Neural cell (in vitro differentiated cells): ENCODE measurements around the gene FH. TPM values are rescaled to one million over a fixed set of nuclear protein-coding genes. Genes with fewer than 3 reads are reported as not detected.

Source experiments
- H2AFZ ChIP-seq: fragments of 200-600, 300-800 bp; sonication (generic), shearing (Covaris generic); 2 replicates; pipeline ENCODE4 v1.6.0; 2014; ENCODE audit warnings: low read depth, mild to moderate bottlenecking, antibody characterized with exemption, low read length, moderate library complexity
- H3F3A ChIP-seq: fragments of 200-600 bp; shearing (Covaris generic); 2 replicates; pipeline ENCODE4 v1.6.1; 2016; ENCODE audit warnings: mild to moderate bottlenecking, moderate library complexity, mixed read lengths, antibody characterized with exemption, low read length; ENCODE audit not compliant: insufficient read depth, poor library complexity, severe bottlenecking
- H3K27ac ChIP-seq: fragments of 200-600, 300-800 bp; sonication (generic), shearing (Covaris generic); 2 replicates; pipeline ENCODE4 v1.5.1; 2014; ENCODE audit warnings: mild to moderate bottlenecking, low read length, moderate library complexity
- H3K27me3 ChIP-seq: fragments of 300-800, 200-600 bp; sonication (generic), shearing (Covaris generic); 2 replicates; pipeline ENCODE4 v1.6.0; 2014; ENCODE audit warnings: mild to moderate bottlenecking, low read depth, low read length, moderate library complexity; ENCODE audit not compliant: insufficient read depth
- H3K36me3 ChIP-seq: fragments of 300-800, 200-600 bp; sonication (generic), shearing (Covaris generic); 2 replicates; pipeline ENCODE4 v1.5.1; 2014; ENCODE audit warnings: mild to moderate bottlenecking, antibody characterized with exemption, low read length, moderate library complexity; ENCODE audit not compliant: insufficient read depth
- H3K4me2 ChIP-seq: fragments of 300-800, 200-600 bp; sonication (generic), shearing (Covaris generic); 2 replicates; pipeline ENCODE4 v1.6.0; 2014; ENCODE audit warnings: mild to moderate bottlenecking, low read length
- H3K4me3 ChIP-seq: fragments of 300-800, 200-600 bp; sonication (generic), shearing (Covaris generic); 2 replicates; pipeline ENCODE4 v1.5.1; 2014; ENCODE audit warnings: mild to moderate bottlenecking, low read length, moderate library complexity
- H3K79me2 ChIP-seq: fragments of 200-600 bp; shearing (Covaris generic); replicated peaks from 2 replicates; pipeline ENCODE4 v1.6.0; 2014; ENCODE audit warnings: mild to moderate bottlenecking, low read length, moderate library complexity; ENCODE audit not compliant: insufficient read depth
- H3K9ac ChIP-seq: fragments of 300-800, 200-600 bp; sonication (generic), shearing (Covaris generic); 2 replicates; pipeline ENCODE4 v1.6.1; 2016; ENCODE audit warnings: mild to moderate bottlenecking, low read length, mixed read lengths
- H3K9me2 ChIP-seq: fragments of 200-600 bp; shearing (Covaris generic); 2 replicates; pipeline ENCODE4 v1.6.1; 2016; ENCODE audit warnings: mild to moderate bottlenecking, low read length, mixed read lengths; ENCODE audit not compliant: insufficient read depth
- H3K9me3 ChIP-seq: fragments of 200-600, 300-800 bp; sonication (generic), shearing (Covaris generic); 2 replicates; pipeline ENCODE4 v1.6.1; 2016; ENCODE audit warnings: mild to moderate bottlenecking, mixed run types, low read length, moderate library complexity, mixed read lengths
- H4K20me1 ChIP-seq: fragments of 200-600 bp; shearing (Covaris generic); 2 replicates; pipeline ENCODE4 v1.6.1; 2016; ENCODE audit warnings: mild to moderate bottlenecking, mixed run types; ENCODE audit not compliant: insufficient read depth
- EP300 ChIP-seq: fragments of 450-650 bp; conservative IDR thresholded peaks from 2 replicates; pipeline ENCODE4 v1.6.1; 2014; ENCODE audit warnings: antibody characterized with exemption, mild to moderate bottlenecking, moderate library complexity; ENCODE audit not compliant: poor library complexity, severe bottlenecking
- EZH2 ChIP-seq: fragments of 200-600, 300-800 bp; shearing (Covaris generic), sonication (generic); IDR thresholded peaks from 2 replicates; pipeline ENCODE4 v1.6.1; 2014; ENCODE audit warnings: antibody characterized with exemption, low read length, borderline replicate concordance, mild to moderate bottlenecking; ENCODE audit not compliant: insufficient read depth, poor library complexity, severe bottlenecking
- MXI1 ChIP-seq: fragments of 450-650 bp; conservative IDR thresholded peaks from 2 replicates; pipeline ENCODE4 v1.6.1; 2014; ENCODE audit warnings: antibody characterized with exemption, mild to moderate bottlenecking; ENCODE audit not compliant: poor library complexity, severe bottlenecking
- POLR2AphosphoS5 ChIP-seq: IDR thresholded peaks from 2 replicates; pipeline ENCODE4 v1.6.1; 2012
- RAD21 ChIP-seq: fragments of 450-650 bp; conservative IDR thresholded peaks from 2 replicates; pipeline ENCODE4 v1.6.1; 2014; ENCODE audit warnings: antibody characterized with exemption, mild to moderate bottlenecking, moderate library complexity
- SMC3 ChIP-seq: fragments of 450-650 bp; conservative IDR thresholded peaks from 2 replicates; pipeline ENCODE4 v1.6.1; 2014; ENCODE audit warnings: antibody characterized with exemption, mild to moderate bottlenecking, moderate library complexity; ENCODE audit not compliant: poor library complexity
- TAF1 ChIP-seq: IDR thresholded peaks from 2 replicates; pipeline ENCODE4 v1.6.1; 2012; ENCODE audit warnings: low read depth
- polyA plus RNA-seq: library from polyadenylated mRNA; depleted of rRNA; stranded (reverse); fragments of >200 nt; gene quantifications from 2 replicates; pipeline ENCODE4 v1.2.3, GENCODE V29; 2014
- TF ChIP-seq, protein P1 (sequence below): fragments of 450-650 bp; IDR thresholded peaks from 2 replicates; pipeline ENCODE4 v1.5.1; 2014; ENCODE audit warnings: antibody characterized with exemption, mild to moderate bottlenecking, moderate library complexity; ENCODE audit not compliant: poor library complexity, severe bottlenecking
- TF ChIP-seq, protein P2 (sequence below): IDR thresholded peaks from 2 replicates; pipeline ENCODE4 v1.6.1; 2012; ENCODE audit warnings: borderline replicate concordance

FH gene
- polyA plus RNA-seq, 1 donor from 2014 or later: 114 TPM

DNA sequence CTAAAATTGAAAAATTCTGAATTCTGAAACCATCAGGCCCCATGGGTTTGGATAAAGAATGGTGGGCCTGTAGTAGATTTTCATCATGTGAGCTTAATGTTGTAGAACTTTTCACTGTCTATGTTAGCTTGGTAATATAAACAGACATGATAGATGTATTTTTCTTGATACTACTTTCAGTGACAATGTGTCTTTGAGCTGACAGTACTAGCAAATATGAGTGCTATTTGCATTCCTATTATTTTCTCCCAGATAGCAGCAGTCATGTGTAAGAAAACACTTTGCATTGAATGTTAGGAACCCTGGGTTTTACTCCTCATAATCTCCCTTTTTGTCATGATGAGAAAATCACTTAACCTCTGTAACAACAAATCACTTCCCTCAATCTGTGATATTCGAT lies 30.8 kb upstream of the FH start:
- TF ChIP-seq, protein P1, sequence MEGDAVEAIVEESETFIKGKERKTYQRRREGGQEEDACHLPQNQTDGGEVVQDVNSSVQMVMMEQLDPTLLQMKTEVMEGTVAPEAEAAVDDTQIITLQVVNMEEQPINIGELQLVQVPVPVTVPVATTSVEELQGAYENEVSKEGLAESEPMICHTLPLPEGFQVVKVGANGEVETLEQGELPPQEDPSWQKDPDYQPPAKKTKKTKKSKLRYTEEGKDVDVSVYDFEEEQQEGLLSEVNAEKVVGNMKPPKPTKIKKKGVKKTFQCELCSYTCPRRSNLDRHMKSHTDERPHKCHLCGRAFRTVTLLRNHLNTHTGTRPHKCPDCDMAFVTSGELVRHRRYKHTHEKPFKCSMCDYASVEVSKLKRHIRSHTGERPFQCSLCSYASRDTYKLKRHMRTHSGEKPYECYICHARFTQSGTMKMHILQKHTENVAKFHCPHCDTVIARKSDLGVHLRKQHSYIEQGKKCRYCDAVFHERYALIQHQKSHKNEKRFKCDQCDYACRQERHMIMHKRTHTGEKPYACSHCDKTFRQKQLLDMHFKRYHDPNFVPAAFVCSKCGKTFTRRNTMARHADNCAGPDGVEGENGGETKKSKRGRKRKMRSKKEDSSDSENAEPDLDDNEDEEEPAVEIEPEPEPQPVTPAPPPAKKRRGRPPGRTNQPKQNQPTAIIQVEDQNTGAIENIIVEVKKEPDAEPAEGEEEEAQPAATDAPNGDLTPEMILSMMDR: peak; percentile 13
- TF ChIP-seq POLR2AphosphoS5 (peak; percentile 97), SMC3 (no peak), EP300 (peak; percentile 98), EZH2 (no peak), RAD21 (no peak), MXI1 (no peak), TAF1 (no peak)
- TF ChIP-seq, protein P2, sequence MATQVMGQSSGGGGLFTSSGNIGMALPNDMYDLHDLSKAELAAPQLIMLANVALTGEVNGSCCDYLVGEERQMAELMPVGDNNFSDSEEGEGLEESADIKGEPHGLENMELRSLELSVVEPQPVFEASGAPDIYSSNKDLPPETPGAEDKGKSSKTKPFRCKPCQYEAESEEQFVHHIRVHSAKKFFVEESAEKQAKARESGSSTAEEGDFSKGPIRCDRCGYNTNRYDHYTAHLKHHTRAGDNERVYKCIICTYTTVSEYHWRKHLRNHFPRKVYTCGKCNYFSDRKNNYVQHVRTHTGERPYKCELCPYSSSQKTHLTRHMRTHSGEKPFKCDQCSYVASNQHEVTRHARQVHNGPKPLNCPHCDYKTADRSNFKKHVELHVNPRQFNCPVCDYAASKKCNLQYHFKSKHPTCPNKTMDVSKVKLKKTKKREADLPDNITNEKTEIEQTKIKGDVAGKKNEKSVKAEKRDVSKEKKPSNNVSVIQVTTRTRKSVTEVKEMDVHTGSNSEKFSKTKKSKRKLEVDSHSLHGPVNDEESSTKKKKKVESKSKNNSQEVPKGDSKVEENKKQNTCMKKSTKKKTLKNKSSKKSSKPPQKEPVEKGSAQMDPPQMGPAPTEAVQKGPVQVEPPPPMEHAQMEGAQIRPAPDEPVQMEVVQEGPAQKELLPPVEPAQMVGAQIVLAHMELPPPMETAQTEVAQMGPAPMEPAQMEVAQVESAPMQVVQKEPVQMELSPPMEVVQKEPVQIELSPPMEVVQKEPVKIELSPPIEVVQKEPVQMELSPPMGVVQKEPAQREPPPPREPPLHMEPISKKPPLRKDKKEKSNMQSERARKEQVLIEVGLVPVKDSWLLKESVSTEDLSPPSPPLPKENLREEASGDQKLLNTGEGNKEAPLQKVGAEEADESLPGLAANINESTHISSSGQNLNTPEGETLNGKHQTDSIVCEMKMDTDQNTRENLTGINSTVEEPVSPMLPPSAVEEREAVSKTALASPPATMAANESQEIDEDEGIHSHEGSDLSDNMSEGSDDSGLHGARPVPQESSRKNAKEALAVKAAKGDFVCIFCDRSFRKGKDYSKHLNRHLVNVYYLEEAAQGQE: peak; percentile 91
- Histone ChIP-seq H3K9me2 (no peaks in the 10 kb centered on the region), H3K36me3 (no peaks in the 10 kb centered on the region), H3F3A (no peaks in the 10 kb centered on the region), H3K4me2 (no peak overlapping the region), H3K79me2 (no peaks in the 10 kb centered on the region), H3K4me3 (no peak overlapping the region), H3K27me3 (no peaks in the 10 kb centered on the region), H3K27ac (no peak overlapping the region), H3K9me3 (no peaks in the 10 kb centered on the region), H3K9ac (no peak overlapping the region), H4K20me1 (no peaks in the 10 kb centered on the region), H2AFZ (no peak overlapping the region)

DNA sequence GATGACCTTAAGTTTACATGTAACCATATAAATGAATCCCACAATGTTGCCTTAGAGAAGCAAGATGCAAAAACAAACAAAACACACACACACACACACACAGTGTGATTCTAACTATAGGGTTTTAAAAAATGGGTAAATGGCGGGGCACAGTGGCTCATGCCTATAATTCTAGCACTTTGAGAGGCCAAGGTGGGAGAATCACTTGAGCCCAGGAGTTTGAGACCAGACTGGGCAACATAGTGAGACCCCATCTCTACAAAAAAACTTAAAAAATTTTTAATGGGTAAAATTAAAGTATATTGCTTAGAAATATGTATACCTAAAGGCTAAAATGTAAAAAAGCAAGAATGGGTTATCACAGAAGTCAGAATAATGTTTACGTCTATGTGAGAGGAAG lies 28.5 kb upstream of the FH start:
- no peak overlapping the region for H2AFZ ChIP-seq
- H3K36me3 ChIP-seq: no peaks in the 10 kb centered on the region
- no peaks in the 10 kb centered on the region for H3K9me2 ChIP-seq
- no peak overlapping the region for H3K4me3 ChIP-seq
- H3F3A ChIP-seq: no peaks in the 10 kb centered on the region
- no peak overlapping the region for H3K9ac ChIP-seq
- no peak for TF ChIP-seq EP300
- TF ChIP-seq, protein P2: no peak
- TF ChIP-seq, protein P1: no peak
- TF ChIP-seq TAF1: no peak
- no peak for TF ChIP-seq EZH2
- no peak for TF ChIP-seq RAD21
- no peak for TF ChIP-seq MXI1
- H3K27me3 ChIP-seq: no peaks in the 10 kb centered on the region
- H3K79me2 ChIP-seq: no peaks in the 10 kb centered on the region
- no peaks in the 10 kb centered on the region for H4K20me1 ChIP-seq
- H3K4me2 ChIP-seq: no peak overlapping the region
- H3K27ac ChIP-seq: no peak overlapping the region
- no peaks in the 10 kb centered on the region for H3K9me3 ChIP-seq
